ENCODE results near the gene DMPK. TPM values are rescaled to one million over a fixed set of nuclear protein-coding genes. Genes with fewer than 3 reads are reported as not detected.

The DMPK gene
- total and polyA plus RNA-seq, 9 of the 15 experiments (the other 6 are each of a cell fraction or from before 2014, with no cell fraction given), result 0.24 to 31.3 (median 7.3) TPM

GRCh38 chr19:45730368-45731288, 51.7 kb downstream of the DMPK start, which contains the start of gene FBXO46 (continued):
- no peak for TF ChIP-seq FOXO4 (CRISPR knock-in tag; IDR thresholded peaks at IDR 0.05)
- TF ChIP-seq ELF2 (CRISPR knock-in tag; IDR thresholded peaks at IDR 0.05), result peak; percentile 98
- TF ChIP-seq ZNF124 (CRISPR knock-in tag; IDR thresholded peaks at IDR 0.05), result no peak
- peak; percentile 98 to 99 for TF ChIP-seq NRF1 (conservative IDR thresholded peaks at IDR 0.05 in 1 of 2, IDR thresholded peaks at IDR 0.05 in 1 of 2)
- no peak for TF ChIP-seq ZNF584 (CRISPR knock-in tag; IDR thresholded peaks at IDR 0.05; ENCODE audit: low read depth)
- no peak for TF ChIP-seq FIP1L1 (IDR thresholded peaks at IDR 0.05; ENCODE audit: low read depth, low read length, poor library complexity, severe bottlenecking)
- TF ChIP-seq ARHGAP35 (IDR thresholded peaks at IDR 0.05; ENCODE audit: partially characterized antibody), result no peak
- TF ChIP-seq ADNP (tag; IDR thresholded peaks at IDR 0.05), result no peak
- no peak for TF ChIP-seq ZFPM2 (CRISPR knock-in tag; IDR thresholded peaks at IDR 0.05)
- no peak for TF ChIP-seq POLR3A (IDR thresholded peaks at IDR 0.05; ENCODE audit: borderline replicate concordance, extremely low read depth, insufficient read depth, insufficient read length)
- 0 out of 2 replicates have a peak, but pooled peaks have one; percentile 24 for TF ChIP-seq GMEB1 (CRISPR knock-in tag; IDR thresholded peaks at IDR 0.05)
- no peak for TF ChIP-seq DMBX1 (CRISPR knock-in tag; IDR thresholded peaks at IDR 0.05; ENCODE audit: borderline replicate concordance)
- no peak for TF ChIP-seq ZNF282 (CRISPR knock-in tag; IDR thresholded peaks at IDR 0.05)
- no peak for TF ChIP-seq RUNX1 (IDR thresholded peaks at IDR 0.05; ENCODE audit: low read depth)
- no peak for TF ChIP-seq ZNF23 (CRISPR knock-in tag; IDR thresholded peaks at IDR 0.05)
- peak; percentile 91 for TF ChIP-seq CREM (IDR thresholded peaks at IDR 0.05; ENCODE audit: low read depth)
- peak; percentile 58; the same call in 1 of the 2 replicates for TF ChIP-seq DPF2 (IDR thresholded peaks at IDR 0.05)
- no peak; a peak in 1 of 3 replicates for TF ChIP-seq CBX3 (IDR thresholded peaks at IDR 0.05; ENCODE audit: borderline replicate concordance in 1 of 2, low read length in 2 of 2)
- TF ChIP-seq ZNF174 (CRISPR knock-in tag; IDR thresholded peaks at IDR 0.05), result no peak
- TF ChIP-seq ILK (tag; IDR thresholded peaks at IDR 0.05; ENCODE audit: borderline replicate concordance, low read depth), result no peak
- TF ChIP-seq PKNOX1 (IDR thresholded peaks at IDR 0.05), result no peak
- no peak for TF ChIP-seq PHB (CRISPR knock-in tag; IDR thresholded peaks at IDR 0.05)
- TF ChIP-seq ZEB2 (IDR thresholded peaks at IDR 0.05), result no peak
- no peak for TF ChIP-seq ZZZ3 (IDR thresholded peaks at IDR 0.05)
- TF ChIP-seq HDAC2 (IDR thresholded peaks at IDR 0.05), result no peak
- no peak for TF ChIP-seq ZNF707 (CRISPR knock-in tag; conservative IDR thresholded peaks at IDR 0.05)

Measured in K562 (cell line).